HG03025 (cell line): ENCODE results near the gene TNIP1.

Source experiments
- ATAC-seq: cut with Tn5 transposase; IDR thresholded peaks from one replicate; pipeline ENCODE4 v1.9.1; 2021; ENCODE audit warnings: mild to moderate bottlenecking, moderate library complexity; ENCODE audit not compliant: unreplicated experiment, low FRiP score

Gene TNIP1

DNA sequence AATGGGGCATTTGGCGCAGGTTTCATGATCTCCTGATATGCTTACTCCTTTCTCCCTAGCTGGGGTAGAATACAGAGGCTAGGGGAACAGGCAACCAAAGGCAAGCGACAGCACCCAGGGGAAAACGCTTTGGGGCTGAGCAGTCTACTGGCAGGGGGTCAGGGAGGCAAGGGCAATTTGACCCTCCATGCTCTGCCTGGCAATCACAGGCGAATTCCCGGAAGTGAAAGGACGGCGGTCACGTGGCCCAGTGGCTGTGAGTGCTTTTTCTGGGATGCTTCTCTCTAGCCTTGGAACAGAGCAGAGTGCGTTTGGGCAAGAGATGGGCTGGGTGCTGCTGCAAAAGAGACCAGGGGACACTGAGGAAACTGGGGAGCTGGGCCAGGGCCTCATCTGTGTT is 54.7 kb downstream of the TNIP1 start:
- ATAC-seq = no peak

DNA sequence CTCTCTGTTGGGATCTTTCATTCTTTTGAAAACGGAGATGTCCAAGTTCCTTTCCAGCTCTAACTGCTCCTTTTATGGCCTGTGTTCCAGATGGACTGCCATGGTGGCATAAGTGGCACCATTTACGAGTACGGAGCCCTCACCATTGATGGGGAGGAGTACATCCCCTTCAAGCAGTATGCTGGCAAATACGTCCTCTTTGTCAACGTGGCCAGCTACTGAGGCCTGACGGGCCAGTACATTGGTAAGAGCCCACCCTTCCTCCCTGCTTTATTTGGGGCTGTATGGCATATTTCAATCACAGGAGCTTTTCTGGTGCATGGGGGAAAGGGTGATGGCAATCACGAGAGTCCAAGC is 55.6 kb downstream of the TNIP1 start:
- no peak for ATAC-seq

DNA sequence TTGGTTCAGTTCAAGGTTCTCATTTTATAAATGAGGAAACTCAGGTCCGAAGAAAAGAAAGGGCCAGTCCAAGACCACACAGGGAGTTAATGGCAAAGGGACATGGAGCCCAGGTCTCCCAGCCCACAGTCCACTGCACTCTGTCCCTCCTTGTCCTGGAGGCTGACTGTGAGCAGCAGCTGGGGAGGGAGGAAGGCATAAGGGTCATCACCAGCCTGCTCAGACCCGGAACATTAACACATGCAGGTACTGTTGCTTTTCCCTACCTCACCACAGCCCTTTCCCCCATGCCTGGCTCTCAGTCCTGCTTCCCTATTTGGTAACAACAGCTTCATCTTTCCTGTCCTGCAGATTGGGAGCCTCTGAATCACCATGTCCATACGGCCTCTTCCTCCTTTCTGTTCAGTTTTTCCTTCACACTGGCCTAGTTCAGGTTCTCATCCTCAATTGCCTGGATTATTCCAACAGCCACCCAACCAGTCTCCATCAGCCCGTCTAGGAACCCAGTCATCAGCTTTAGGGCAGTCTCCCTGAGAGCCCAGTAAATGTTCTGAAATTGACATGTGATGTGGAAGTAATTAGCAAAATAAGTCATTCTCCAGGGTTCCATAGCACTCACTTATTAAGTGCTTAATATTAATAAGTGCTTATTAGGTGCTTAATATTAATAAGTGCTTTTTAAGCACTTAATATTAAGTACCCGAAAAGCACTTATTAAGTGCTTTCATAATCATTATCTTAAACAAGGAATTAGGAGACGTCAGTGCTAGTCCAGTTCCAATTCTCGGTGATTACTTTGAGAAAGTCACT is 56.2 kb downstream of the TNIP1 start:
- ATAC-seq = no peak

DNA sequence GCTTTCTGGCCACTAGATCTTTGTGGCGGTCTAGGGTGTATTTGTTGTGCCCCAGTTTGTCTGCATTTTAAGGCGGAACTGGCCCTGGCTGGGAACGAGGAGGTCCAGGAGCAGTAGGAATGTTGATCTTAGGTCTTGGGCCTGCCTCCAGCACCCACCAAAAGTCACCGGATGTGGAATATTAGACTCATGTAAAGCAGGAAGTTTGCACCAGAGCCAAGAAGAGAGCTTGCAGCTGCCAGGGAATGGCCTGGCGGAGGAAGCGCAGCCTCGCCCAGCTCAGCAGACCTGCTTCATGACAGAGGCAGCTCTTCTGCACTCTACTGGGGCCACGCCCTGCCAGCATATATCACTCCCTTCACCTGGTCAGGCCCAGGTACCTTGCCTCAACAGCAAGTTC is 57.2 kb downstream of the TNIP1 start:
- no peak for ATAC-seq

DNA sequence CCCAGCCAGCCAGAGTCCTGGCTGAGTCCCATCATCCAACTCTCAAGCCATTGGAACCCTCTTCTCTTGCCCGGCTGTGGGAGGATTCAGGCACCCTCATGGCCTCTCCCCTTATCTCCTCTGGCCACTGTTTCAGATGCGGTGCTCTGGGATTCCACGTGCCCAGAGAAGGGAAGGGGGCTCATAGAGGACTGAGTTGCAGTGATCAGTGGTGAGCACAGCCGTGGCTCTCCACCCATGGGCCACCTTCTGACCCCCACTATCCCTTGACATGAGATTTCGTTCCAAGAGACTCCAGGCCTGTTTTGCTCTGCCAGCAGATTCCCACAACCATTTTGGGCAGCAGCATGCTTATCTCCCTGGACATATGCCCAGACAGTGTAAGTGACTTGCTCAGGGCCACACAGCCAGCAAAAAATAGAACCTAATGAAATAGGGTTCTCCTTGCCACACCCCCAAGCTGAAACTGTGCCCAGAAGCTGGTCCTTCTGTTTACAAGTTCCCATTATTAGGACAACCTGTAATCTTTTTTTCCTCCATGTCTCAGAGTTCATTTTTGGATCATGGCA is 57.7 kb downstream of the TNIP1 start:
- ATAC-seq = no peak

DNA sequence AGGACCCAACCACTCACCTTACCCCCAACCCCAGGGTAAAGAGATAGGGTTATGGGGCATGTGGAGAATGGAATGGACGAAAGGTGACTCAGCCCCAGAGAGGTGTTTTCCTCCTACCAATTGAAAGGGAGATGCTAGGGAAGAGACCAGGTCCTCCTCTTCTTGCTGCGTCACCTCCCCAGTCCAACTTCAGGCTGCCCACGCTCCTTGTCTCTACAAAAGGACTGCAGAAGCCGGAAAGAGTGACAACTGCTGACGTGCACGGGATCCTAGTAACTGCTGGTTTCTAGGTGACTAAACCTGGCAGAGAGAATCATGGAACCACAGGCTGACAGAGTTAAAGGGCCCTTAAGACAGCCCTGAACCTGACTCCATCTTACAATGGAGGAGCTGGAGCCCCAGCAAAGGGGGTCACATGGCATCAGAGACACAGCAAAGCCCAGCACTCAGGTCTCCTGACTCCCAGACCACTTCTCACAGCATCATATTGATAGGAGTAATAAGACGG is 58.3 kb downstream of the TNIP1 start:
- no peak for ATAC-seq

DNA sequence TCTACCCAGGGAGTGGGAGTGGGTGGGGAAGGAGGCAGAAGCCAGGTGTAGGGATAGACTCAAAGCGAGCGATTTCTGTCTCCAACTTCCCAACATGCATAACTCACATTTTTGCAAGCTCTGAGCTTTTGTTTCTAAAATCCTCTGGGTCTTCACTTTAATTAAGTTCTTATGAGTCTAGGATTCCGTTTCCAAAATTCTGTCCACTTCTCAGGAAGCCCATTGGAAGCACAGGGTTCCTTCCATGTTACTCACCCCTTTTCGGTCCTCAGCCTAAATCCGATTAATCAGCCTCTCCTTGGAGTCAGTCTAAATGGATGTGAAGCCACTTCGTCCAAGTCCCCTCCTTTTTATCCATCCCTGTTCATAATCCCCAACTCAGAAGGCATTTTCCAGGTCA is 59.1 kb downstream of the TNIP1 start:
- no peak for ATAC-seq

DNA sequence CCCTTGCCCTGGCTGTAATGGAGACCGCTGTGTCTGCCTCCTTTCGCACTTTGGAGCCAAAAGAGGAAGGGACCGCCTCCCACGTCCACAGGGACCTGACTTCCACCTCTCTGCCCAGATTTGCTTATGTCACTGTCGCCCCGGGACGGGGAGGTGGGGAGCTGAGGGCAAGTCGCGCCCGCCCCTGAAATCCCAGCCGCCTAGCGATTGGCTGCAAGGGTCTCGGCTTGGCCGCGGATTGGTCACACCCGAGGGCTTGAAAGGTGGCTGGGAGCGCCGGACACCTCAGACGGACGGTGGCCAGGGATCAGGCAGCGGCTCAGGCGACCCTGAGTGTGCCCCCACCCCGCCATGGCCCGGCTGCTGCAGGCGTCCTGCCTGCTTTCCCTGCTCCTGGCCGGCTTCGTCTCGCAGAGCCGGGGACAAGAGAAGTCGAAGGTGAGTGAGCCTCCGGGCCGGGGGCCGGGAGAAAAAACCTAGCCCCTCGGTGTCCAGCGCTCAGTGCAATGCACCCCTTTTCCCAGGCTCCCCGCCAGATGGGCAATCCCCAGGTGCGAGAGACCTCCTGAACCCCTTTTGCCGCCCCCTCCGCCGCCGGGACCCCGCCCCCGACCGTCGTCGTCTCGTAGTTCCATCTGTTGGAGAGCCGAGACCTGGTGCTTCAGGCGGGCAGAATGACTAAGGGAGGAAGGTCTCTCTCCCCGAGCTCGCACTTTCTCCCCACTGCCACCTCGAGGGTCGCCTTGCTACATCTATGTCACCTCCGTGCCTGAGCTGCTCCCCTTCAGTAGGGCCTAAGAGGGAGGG is 60.3 kb downstream of the TNIP1 start, which contains the start of gene GPX3:
Gene GPX3, plus strand, starts transcription at position 288 of the 807 bp plus-strand sequence. Its CDS starts 64 bp downstream, at position 352.
- ATAC-seq = no peak

DNA sequence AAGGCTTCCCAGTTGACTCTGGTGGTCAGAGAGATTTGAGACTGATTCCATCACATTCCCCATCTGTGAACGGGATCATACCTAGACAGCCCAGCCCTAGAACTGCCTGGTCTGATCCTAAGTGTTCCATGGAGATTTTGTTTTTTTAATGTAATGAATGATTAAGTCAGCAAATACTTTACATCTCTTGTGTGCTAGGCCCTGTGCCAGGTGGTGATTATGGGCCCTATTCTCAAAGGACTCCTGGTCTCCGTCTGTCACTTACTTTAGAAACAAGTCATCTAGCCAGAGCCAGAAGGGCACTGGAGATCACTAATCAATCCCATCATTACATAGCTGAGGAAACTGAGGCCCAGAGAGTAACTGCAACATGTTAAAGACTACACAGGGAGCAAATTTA is 61.5 kb downstream of the TNIP1 start:
- ATAC-seq = no peak

DNA sequence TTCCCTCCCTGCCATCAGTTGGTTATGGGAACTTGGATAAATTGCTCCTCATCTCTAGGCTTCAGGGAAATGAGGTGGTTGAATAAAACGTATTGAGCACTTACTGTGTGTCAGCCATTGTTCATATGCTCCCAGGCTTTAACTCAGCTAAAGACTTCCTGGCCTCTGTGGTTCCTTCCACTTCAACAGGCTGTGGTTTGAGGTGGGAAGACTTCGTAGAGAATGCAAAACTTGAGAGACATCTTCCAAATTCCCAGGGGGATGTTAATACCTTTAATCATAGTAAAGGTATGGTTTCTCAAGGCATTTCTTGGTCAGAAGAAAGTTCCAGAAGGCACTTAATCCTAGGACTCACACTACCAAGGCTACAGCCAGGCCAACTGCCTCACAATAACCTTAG is 62.0 kb downstream of the TNIP1 start:
- no peak for ATAC-seq

DNA sequence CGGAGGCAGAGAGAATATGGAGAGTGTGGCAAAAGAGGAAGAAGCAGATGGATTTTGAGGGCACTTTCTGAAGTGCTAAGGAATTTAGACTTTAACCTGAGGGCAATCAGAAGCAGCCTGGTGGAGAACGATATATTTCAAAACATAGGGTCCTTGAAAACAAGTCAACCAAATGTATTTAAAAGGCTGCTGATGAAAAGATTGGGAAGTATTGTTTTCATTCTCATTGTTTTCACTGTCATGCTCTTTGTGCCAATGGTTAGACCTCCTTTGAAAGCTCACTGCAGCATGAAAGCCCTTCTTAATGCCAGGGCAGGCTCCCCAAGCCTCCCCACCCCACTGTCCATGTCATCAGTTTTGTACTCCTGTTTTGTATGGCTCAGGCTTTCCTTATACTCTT is 62.9 kb downstream of the TNIP1 start:
- no peak for ATAC-seq

DNA sequence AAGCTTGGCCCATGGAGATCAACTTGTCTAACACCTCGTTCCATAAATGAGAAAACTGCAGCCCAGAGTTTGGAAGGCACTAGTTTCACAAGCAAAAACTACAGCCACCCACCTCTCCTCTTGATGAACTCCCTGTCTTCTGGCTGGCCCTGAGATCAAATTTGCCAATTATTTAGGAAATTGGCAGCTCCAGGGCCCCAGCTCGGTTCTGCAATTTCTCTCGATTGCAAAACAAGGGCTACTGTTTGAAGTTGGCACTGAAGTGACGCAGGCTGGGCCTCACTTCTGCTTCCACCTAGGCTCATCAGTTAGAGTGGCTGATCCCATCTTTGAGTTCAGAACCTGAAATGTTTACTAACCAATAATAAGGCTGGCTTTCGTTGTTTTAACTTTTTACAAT is 64.1 kb downstream of the TNIP1 start:
- ATAC-seq = no peak

DNA sequence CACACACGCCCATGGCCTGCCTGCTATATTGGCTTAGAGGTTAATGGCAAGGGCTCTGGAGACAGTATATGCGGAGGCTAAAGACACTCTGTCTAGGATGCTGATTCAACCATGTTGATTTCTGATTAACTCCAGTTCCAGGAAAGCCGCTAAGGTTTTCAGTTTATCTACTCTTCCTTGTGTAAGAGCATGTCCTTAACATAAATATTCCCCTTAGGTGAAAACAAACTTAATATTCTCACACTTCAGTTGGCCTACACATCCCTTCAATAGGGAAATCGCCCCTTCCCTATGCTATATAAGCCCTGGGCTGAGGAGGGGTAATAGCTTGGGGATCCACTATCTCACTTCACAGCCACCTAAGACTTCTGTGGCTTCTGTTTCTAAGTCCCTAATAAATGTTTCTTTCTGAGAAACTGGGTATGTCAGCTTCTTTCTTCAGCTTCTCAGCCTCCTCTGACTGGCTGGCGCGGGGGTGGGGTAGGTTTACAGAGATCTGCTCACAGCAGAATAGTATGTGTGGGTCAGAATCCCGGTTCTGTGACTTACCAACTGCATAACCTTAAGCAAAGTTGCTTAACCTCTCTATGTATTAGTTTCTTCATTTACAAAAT is 64.8 kb downstream of the TNIP1 start:
- ATAC-seq = no peak

DNA sequence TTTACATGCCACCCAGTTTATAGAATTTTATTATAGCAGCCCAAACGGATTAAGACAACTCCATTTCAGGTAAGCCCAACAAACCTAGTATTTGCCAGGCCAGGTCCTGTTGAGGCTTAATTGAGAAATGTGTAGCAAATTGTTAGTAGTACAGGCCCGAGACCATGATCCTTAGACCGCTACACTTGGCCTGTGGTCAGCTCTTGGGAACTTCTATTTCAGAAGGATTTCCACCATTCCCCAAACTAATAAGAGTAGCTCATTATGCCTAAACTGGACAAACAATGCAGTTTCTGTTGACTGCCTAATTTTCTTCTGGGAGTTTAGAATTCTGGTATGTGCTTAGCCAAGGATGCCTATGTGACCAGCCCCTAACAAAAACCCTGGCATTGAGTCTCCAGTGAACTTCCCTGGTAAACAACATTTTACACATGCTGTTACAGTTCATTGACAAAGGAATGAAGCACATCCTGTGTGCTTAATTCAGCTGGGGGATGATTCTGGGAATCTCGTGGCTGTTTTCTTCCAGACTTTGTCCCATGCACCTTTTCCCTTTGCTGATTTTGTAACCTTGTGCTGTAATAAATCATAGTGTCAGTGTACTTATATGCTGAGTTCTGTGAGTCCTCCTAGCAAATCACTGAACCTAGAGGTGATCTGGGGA is 66.0 kb downstream of the TNIP1 start:
- ATAC-seq = no peak

DNA sequence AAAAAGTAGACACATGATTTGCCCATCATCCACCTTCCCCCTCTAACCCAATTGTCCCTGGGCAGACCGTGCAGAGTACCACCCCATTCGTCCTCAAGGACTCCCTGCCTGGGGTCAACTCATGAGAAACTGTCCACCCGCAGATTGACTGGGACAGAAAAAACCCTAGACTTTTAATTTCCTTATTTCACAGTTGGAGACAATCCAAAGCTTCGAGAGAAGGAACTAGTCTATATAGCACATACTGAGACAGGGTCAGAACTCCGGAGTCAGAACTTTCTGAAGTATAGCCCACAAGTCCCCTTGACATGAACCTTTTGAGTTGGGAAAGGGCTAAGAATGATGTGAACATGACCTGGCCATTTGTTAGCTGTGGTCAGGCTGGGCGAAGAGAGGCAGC is 68.0 kb downstream of the TNIP1 start:
- no peak for ATAC-seq

DNA sequence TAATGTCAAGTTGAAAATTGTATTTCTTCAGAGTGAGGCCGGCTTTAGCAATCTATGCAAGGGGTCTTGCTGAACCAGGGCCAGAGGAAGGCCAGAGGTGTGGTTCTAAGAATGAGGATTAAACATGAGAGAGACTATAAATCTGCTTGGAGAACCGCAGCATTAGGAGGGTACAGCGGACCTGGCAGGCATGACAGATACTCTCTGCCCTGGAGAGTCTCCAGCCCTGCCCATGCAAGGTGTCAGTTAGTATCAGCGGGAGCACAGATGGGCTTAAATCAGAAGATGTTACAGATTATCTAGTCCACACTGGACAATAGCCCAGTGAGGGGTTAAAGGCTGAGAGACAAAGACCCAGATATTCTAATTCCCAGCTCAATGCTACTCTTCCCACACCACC is 71.9 kb downstream of the TNIP1 start:
- ATAC-seq = no peak

DNA sequence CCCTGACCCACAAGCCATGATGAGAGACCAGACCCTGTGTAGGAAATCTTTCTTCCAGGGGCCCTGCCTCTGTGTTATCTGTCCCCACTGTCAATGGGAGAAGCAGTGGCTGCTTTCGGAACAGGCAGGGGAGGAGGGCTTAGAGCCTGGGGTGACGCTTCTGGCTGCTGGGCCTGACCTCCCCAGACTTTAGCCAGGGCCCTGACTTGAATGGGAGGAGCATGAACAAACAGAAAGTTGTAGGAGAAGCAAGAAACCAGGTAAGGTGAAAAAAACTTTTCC is 72.7 kb downstream of the TNIP1 start:
- no peak for ATAC-seq

DNA sequence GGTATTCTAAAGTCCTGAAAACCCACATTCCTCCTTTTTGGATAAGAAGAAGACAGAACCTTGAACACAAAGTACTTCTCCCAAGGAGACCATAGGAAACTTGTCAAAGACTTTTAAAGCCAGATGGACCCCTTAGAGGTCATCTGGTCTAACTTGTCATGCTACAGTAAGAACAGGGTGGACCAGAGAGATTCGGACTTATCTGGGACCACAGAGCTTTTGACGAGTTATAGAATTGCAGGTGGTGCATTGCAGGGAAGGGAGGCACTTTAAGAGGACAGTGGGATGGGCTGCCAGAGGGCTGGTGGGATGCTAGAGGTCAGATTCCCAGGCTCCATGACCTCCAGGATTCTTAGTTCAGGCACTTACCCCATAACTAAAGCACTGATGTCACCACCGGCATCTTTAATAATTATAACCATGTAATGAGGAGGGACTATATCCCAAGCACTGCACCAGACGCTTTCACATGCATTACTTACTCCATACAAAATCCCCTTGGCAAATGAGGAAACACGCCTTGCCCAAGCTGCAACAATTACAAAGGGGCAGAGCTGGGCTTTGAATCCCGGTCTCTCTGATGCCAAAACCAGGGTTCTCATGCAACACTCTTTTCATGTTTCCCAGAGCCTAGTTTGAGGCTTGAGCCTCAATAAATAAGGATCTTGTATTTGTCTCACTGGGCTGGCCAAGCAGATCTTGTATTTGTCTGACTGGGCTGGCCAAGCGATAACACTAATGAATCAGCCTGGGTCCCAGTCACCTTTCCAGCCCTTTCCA is 73.2 kb downstream of the TNIP1 start:
- ATAC-seq = no peak

DNA sequence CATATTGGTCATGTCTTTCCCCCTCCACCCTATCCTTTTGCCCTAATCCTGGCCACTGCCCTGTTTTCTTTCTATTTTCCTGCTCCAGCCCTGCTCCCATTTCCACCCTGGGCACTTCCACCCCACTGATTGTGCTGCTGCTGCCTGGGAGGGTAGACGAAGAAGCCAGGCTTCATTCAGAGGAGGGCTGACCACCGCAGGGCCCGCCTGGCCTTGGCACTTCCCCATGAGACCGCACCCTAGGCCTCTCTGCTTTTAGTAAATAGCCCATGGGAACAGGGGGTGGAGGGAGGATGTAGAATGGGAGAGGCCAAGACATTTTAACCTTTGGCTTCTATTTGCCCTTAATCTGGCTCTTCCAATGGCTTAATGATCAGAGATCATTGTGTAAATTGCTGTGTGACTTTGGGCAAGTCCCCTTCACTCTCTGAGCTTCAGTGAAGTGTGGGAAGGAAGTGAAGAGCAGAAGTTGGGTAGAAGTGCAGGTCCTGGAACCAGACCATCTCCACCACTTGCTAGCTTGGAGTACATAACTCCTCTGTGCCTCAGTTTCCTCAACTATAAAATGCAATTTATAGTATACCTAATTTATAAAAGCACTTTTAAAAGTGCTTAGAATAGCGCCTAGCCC is 74.0 kb downstream of the TNIP1 start:
- ATAC-seq = no peak
